ENCODE data around the gene MAFF. TPM values are rescaled to one million over a fixed set of nuclear protein-coding genes. Genes with fewer than 3 reads are reported as not detected.
A peak's percentile ranks its signal among the peaks of the same experiment; 100 is the strongest.

The MAFF gene
- total and polyA plus RNA-seq, 7 experiments from 2014 or later, result 1.6 to 72.6 (median 5.1) TPM

DNA sequence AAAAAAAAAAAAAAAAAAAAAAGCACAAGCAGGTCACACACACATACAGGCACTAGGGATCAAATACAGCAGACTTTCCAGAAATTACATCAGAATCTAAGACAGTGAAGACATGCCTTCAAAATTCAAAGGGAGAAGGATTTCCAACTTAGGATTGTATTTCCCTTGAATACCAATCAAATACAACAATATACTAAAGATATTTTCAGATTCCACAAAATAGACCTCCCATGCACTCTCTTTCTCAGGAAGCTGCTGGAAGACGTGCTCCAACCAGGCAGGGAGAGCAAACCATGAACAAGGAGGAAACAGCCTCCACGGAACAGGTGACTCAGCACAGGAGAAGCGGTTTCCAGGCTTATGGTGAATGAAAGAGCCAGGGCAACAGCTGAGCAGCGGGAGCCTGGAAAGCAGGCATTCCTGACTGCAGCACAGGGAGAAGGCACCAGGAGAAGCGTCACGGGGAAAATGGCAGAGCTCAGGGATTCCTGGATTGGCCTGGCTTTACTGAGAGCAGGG is 39.0 kb downstream of the MAFF start:
- no peaks in the 10 kb centered on the region for H3K4me1 ChIP-seq (ENCODE audit: control insufficient read depth in 2 of 2, insufficient read depth in 2 of 2, low read length in 2 of 2)
- intact Hi-C loops (cut with micrococcal nuclease), result no loop called here
- H3K36me3 ChIP-seq (ENCODE audit: control insufficient read depth in 2 of 3, insufficient read depth in 3 of 3, low read length in 3 of 3), result peaks cover 0 to 55% (median 6%) of the 10 kb centered on the region in 3 experiments
- ChIA-PET POLR2A (no interaction called here), CTCF (no interaction called here)
- no peak overlapping the region for H3K4me3 ChIP-seq (ENCODE audit: low read length)
- H3K36me3 Mint-ChIP-seq, result peaks cover 0 to 24% (median 6%) of the 10 kb centered on the region in 5 donors
- H3K4me3 Mint-ChIP-seq, result no peak overlapping the region
- no peak overlapping the region for H3K27ac Mint-ChIP-seq
- no peak overlapping the region for H3K27ac ChIP-seq (ENCODE audit: low read depth, low read length)
- H3K4me1 Mint-ChIP-seq, result peaks cover 0 to 3% (median 0%) of the 10 kb centered on the region in 7 donors
- no peaks in the 10 kb centered on the region for H3K9me3 Mint-ChIP-seq
- H3K9me3 ChIP-seq (ENCODE audit: control insufficient read depth in 2 of 3, low read length in 3 of 3), result no peaks in the 10 kb centered on the region
- no peaks in the 10 kb centered on the region for H3K27me3 ChIP-seq (ENCODE audit: control insufficient read depth in 2 of 2, insufficient read depth in 2 of 2, low read length in 2 of 2)
- no peaks in the 10 kb centered on the region for H3K27me3 Mint-ChIP-seq
- DNase-seq (no peak), ATAC-seq (no peak)

DNA sequence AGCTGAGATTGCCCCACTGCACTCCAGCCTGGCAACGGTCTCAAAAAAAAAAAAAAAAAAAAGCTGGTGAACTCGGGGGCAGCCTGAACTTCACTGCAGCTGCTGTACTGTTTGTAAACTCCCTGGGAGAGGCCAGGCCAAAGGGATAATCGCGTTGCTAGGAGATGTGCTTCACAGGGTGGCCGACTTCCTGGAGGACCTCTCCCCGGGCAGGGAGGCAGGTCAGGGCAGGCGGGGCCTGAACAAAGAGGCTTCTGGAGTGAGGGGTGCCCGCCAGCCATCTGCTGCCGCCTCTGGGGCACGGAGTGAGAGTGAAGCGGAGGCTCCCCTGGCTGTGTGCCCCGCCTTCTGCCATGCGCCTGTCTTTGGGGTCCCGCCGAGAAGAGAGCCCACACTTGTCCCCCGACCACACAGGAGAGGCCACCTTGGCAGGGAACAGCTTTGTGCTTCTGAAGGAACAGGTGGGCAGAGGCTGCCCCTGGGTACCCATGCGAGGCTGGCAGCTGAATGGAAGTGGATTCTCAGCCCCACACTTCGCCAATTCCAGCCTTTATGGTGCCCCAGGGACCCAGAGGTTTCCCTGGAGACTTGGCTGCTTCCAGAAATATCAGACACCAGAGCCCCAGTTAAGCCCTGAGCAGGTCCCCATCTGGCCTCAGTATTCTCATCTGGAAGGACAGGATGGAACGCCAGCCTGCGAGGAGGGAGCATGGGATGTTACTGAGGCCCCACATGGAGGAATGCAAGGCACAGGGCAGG is 41.4 kb downstream of the MAFF start:
- peaks cover 0 to 33% (median 6%) of the 10 kb centered on the region in 5 donors for H3K36me3 Mint-ChIP-seq
- H3K4me1 Mint-ChIP-seq, result peaks cover 0 to 4% (median under 1%) of the 10 kb centered on the region in 7 donors
- CTCF ChIA-PET, result interaction anchor here (0.9 kb wide), 1 partner anchor 189 kb away, joined by 3 read pairs; no protein-coding TSS in a partner anchor
- H3K36me3 ChIP-seq (ENCODE audit: control insufficient read depth in 2 of 3, insufficient read depth in 3 of 3, low read length in 3 of 3), result peaks cover 0 to 61% (median 6%) of the 10 kb centered on the region in 3 experiments
- no peak overlapping the region for H3K4me3 Mint-ChIP-seq
- no peak for DNase-seq
- H3K4me1 ChIP-seq (ENCODE audit: control insufficient read depth in 2 of 2, insufficient read depth in 2 of 2, low read length in 2 of 2), result no peaks in the 10 kb centered on the region
- no peak overlapping the region for H3K4me3 ChIP-seq (ENCODE audit: low read length)
- intact Hi-C loops (cut with micrococcal nuclease), result no loop called here
- no peak for ATAC-seq
- H3K27ac Mint-ChIP-seq, result peak overlapping the region in 1 of 9 donors; percentile 30
- H3K27me3 Mint-ChIP-seq, result no peaks in the 10 kb centered on the region
- peaks cover 0 to 2% (median 0%) of the 10 kb centered on the region in 11 donors for H3K9me3 Mint-ChIP-seq
- no peak overlapping the region for H3K27ac ChIP-seq (ENCODE audit: low read depth, low read length)
- H3K27me3 ChIP-seq (ENCODE audit: control insufficient read depth in 2 of 2, insufficient read depth in 2 of 2, low read length in 2 of 2), result no peaks in the 10 kb centered on the region
- no peaks in the 10 kb centered on the region for H3K9me3 ChIP-seq (ENCODE audit: control insufficient read depth in 2 of 3, low read length in 3 of 3)
- POLR2A ChIA-PET, result no interaction called here

DNA sequence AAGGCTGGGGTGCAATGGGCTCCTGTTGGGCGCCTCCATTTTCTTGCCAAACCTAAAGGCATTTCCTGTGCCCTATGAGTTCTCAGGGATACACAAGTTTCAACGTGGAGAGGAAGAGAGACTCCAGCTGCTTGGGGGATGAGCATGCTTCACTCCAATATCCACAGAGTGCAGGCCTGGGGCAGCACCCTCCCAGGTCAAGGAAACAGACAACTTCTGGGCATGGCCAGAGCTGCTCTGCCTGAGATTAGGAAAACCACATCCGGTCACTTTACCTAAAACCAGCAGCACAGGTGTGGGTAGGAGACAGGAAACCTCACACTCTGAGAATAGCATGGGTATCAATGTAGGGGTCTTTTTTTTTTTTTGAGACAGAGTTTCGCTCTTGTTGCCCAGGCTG is 42.3 kb downstream of the MAFF start:
- no peaks in the 10 kb centered on the region for H3K4me1 ChIP-seq (ENCODE audit: control insufficient read depth in 2 of 2, insufficient read depth in 2 of 2, low read length in 2 of 2)

DNA sequence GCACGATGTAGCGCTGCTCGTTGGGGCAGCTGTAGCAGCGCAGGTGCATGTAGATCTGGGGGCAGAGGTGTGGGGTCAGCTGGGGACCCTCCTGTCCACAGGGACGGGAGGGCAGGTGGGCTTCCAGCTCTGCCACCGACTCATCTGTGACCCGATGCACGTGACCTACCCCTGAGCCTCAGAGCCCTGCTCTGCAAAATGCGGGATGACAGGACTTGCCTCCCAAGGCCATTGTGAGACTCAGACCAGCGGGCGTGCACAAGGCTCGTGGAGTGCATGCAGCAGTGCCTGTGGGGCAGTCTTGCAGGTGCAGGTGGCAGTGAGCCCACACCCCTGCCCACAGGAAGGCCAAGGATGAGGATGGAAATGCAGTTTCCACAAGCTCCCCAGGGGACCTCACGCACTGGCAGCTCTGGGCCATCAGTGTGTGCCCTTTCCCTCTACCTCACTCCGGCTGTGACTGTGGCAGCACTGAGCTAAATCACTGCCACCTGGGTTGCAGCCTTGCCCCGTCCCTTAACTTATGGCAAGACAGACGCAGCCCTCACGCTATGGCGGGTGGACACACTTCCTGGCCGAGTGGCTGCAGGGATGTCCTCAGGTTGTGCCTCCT is 44.4 kb downstream of the MAFF start:
- no peak overlapping the region for H3K4me3 ChIP-seq (ENCODE audit: low read length)
- ATAC-seq, result no peak
- peaks cover 0 to 54% (median 5%) of the 10 kb centered on the region in 3 experiments for H3K36me3 ChIP-seq (ENCODE audit: control insufficient read depth in 2 of 3, insufficient read depth in 3 of 3, low read length in 3 of 3)
- no peaks in the 10 kb centered on the region for H3K9me3 ChIP-seq (ENCODE audit: control insufficient read depth in 2 of 3, low read length in 3 of 3)
- DNase-seq, result no peak
- H3K4me1 Mint-ChIP-seq, result peaks cover 0 to 15% (median 7%) of the 10 kb centered on the region in 7 donors
- no peak overlapping the region for H3K4me3 Mint-ChIP-seq
- ChIA-PET POLR2A (no interaction called here), CTCF (no interaction called here)
- no peaks in the 10 kb centered on the region for H3K4me1 ChIP-seq (ENCODE audit: control insufficient read depth in 2 of 2, insufficient read depth in 2 of 2, low read length in 2 of 2)
- peak overlapping the region in 1 of 9 donors; percentile 36 for H3K27ac Mint-ChIP-seq
- no peak overlapping the region for H3K27ac ChIP-seq (ENCODE audit: low read depth, low read length)
- peaks cover 8 to 44% (median 12%) of the 10 kb centered on the region in 5 donors for H3K36me3 Mint-ChIP-seq
- intact Hi-C loops (cut with micrococcal nuclease), result no loop called here
- no peaks in the 10 kb centered on the region for H3K27me3 Mint-ChIP-seq
- H3K9me3 Mint-ChIP-seq, result peaks cover 0 to 4% (median 0%) of the 10 kb centered on the region in 11 donors
- no peaks in the 10 kb centered on the region for H3K27me3 ChIP-seq (ENCODE audit: control insufficient read depth in 2 of 2, insufficient read depth in 2 of 2, low read length in 2 of 2)

More for the DNA sequence above, 42.3 kb downstream of the MAFF start:
- intact Hi-C loops (cut with micrococcal nuclease), result no loop called here
- Histone ChIP-seq H3K4me3 (ENCODE audit: low read length) (no peak overlapping the region), H3K27me3 (ENCODE audit: control insufficient read depth in 2 of 2, insufficient read depth in 2 of 2, low read length in 2 of 2) (no peaks in the 10 kb centered on the region), H3K36me3 (ENCODE audit: control insufficient read depth in 2 of 3, insufficient read depth in 3 of 3, low read length in 3 of 3) (peaks cover 0 to 61% (median 6%) of the 10 kb centered on the region in 3 experiments), H3K27ac (ENCODE audit: low read depth, low read length) (no peak overlapping the region), H3K9me3 (ENCODE audit: control insufficient read depth in 2 of 3, low read length in 3 of 3) (no peaks in the 10 kb centered on the region)
- Mint-ChIP-seq H3K4me3 (no peak overlapping the region), H3K9me3 (peaks cover 0 to 3% (median 0%) of the 10 kb centered on the region in 11 donors), H3K36me3 (peaks cover 5 to 30% (median 11%) of the 10 kb centered on the region in 5 donors), H3K27ac (no peak overlapping the region), H3K27me3 (no peaks in the 10 kb centered on the region), H3K4me1 (peaks cover 0 to 8% (median 3%) of the 10 kb centered on the region in 7 donors)
- ChIA-PET POLR2A (interaction anchor here (1.1 kb wide), 1 partner anchor 12 kb away, joined by 3 read pairs; no protein-coding TSS in a partner anchor), CTCF (no interaction called here)
- ATAC-seq (no peak), DNase-seq (no peak)

DNA sequence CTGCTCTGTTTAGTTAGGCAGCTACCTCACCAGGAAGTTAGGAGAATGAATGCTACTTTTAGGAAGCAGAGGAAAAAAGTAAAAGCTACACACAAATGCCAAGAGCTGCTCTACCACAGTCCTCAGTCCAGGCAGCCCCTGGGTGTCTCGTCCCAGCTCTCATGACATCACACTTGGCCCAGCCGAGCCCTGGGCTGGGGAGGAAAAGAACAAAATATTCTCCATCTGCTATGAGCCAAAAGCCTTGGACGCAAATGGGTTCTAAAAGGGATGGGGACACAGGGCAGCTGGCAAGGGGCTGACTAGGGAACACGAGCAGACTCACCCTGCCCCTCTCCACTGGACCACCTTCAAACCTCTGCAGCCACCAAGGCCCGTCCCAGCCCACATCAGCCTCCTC is 44.9 kb downstream of the MAFF start:
- ATAC-seq (no peak), DNase-seq (no peak)
- CTCF ChIA-PET, result no interaction called here
- Mint-ChIP-seq H3K4me3 (no peak overlapping the region), H3K4me1 (peaks cover 0 to 15% (median 7%) of the 10 kb centered on the region in 7 donors), H3K27ac (peak overlapping the region in 1 of 9 donors; percentile 38), H3K27me3 (no peaks in the 10 kb centered on the region), H3K36me3 (peaks cover 8 to 44% (median 12%) of the 10 kb centered on the region in 5 donors), H3K9me3 (peaks cover 0 to 4% (median 0%) of the 10 kb centered on the region in 11 donors)
- POLR2A ChIA-PET, result no interaction called here
- H3K9me3 ChIP-seq (ENCODE audit: control insufficient read depth in 2 of 3, low read length in 3 of 3), result no peaks in the 10 kb centered on the region
- intact Hi-C loops (cut with micrococcal nuclease), result no loop called here
- peaks cover 0 to 53% (median 5%) of the 10 kb centered on the region in 3 experiments for H3K36me3 ChIP-seq (ENCODE audit: control insufficient read depth in 2 of 3, insufficient read depth in 3 of 3, low read length in 3 of 3)
- H3K4me1 ChIP-seq (ENCODE audit: control insufficient read depth in 2 of 2, insufficient read depth in 2 of 2, low read length in 2 of 2), result no peaks in the 10 kb centered on the region
- no peak overlapping the region for H3K4me3 ChIP-seq (ENCODE audit: low read length)
- no peak overlapping the region for H3K27ac ChIP-seq (ENCODE audit: low read depth, low read length)
- H3K27me3 ChIP-seq (ENCODE audit: control insufficient read depth in 2 of 2, insufficient read depth in 2 of 2, low read length in 2 of 2), result no peaks in the 10 kb centered on the region

DNA sequence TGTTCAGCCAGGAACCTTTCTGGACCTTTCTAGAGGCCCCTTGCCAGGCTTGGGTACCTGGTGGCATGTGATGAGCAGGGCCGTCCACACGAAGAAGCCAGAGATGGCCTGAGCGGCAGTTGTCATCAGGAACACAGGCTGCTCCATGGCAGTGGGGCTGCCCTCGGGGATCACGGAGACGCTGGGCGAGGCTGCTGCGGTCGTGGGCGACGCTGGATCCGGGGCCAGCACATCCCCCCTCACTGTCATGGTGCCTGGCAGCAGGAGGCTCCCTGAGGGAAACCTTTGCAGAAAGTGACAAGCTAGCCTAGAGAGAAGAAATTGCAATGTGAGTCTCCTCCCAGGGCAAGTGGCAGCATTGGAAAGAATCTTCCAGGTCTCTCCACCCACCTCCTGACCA is 45.9 kb downstream of the MAFF start:
- peak overlapping the region in 1 of 9 donors; percentile 45 for H3K27ac Mint-ChIP-seq
- no peaks in the 10 kb centered on the region for H3K9me3 ChIP-seq (ENCODE audit: control insufficient read depth in 2 of 3, low read length in 3 of 3)
- H3K36me3 ChIP-seq (ENCODE audit: control insufficient read depth in 2 of 3, insufficient read depth in 3 of 3, low read length in 3 of 3), result peaks cover 0 to 53% (median 5%) of the 10 kb centered on the region in 3 experiments
- no peak for DNase-seq
- peaks cover 7 to 44% (median 12%) of the 10 kb centered on the region in 5 donors for H3K36me3 Mint-ChIP-seq
- peaks cover 0 to 4% (median 0%) of the 10 kb centered on the region in 11 donors for H3K9me3 Mint-ChIP-seq
- intact Hi-C loops (cut with micrococcal nuclease), result no loop called here
- no peaks in the 10 kb centered on the region for H3K27me3 Mint-ChIP-seq
- peaks cover 0 to 15% (median 7%) of the 10 kb centered on the region in 7 donors for H3K4me1 Mint-ChIP-seq
- POLR2A ChIA-PET, result no interaction called here
- no peak for ATAC-seq
- H3K4me1 ChIP-seq (ENCODE audit: control insufficient read depth in 2 of 2, insufficient read depth in 2 of 2, low read length in 2 of 2), result no peaks in the 10 kb centered on the region
- no peak overlapping the region for H3K27ac ChIP-seq (ENCODE audit: low read depth, low read length)
- no peaks in the 10 kb centered on the region for H3K27me3 ChIP-seq (ENCODE audit: control insufficient read depth in 2 of 2, insufficient read depth in 2 of 2, low read length in 2 of 2)
- no peak overlapping the region for H3K4me3 Mint-ChIP-seq
- CTCF ChIA-PET, result interaction anchor here (0.5 kb wide), 1 partner anchor 64 kb away, joined by 3 read pairs; no protein-coding TSS in a partner anchor
- no peak overlapping the region for H3K4me3 ChIP-seq (ENCODE audit: low read length)

All from naive thymus-derived CD4-positive, alpha-beta T cell (primary cell).